Uterus (tissue), 2 donors: ENCODE data around the gene DDX47.

ENCODE experiments used
- POLR2A ChIP-seq, 2 donors: fragments of 450-650 bp; IDR thresholded peaks; one replicate each; pipeline ENCODE4 v1.6.1; 2016; ENCODE audit warnings: antibody characterized with exemption in 2 of 2, mild to moderate bottlenecking in 1 of 2, moderate library complexity in 1 of 2
- TF ChIP-seq, protein P1 (sequence below), 4 experiments: fragments of 200-600 bp in 2 of 4; fragments of 450-650 bp in 2 of 4; sonication (generic) in 2 of 4; IDR thresholded peaks; one replicate each; pipeline ENCODE4 v1.5.1; 2016 to 2019; ENCODE audit warnings: antibody characterized with exemption in 4 of 4, mild to moderate bottlenecking in 2 of 4, moderate library complexity in 1 of 4

DNA sequence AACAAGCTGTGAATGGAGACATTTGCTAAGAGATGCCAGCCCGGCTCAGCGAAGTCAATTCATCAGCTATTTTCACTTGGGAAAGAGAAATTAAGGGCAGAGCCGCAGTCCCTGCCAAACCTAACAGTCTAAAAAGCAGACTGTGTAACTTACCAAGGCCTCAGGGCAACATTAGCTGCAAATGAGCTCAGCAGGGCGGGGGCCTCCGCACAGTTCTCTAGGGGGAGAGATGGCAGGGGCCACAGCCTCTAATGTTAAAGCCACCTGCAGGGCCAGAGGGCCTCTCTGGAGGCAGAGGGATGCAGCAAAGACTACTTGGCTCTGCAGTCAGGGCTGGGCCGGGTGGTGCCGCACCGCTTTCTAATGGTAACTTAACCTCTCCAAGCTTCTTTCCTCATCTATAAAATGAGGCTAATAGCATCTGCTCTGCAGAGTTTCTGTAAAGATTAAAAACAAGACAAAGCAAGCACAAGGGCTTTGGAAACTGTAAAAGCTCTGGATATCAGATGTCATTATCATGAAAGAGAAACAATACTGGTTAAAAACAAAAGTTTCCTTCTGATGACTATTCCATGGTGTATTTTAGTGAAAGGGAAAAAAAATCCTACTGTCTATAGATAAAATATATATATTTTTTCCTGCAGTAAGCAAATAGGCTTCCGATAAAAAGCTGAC is 64.8 kb downstream of the DDX47 start:
- no peak for TF ChIP-seq POLR2A (IDR thresholded peaks at IDR 0.05)
- TF ChIP-seq, protein P1, sequence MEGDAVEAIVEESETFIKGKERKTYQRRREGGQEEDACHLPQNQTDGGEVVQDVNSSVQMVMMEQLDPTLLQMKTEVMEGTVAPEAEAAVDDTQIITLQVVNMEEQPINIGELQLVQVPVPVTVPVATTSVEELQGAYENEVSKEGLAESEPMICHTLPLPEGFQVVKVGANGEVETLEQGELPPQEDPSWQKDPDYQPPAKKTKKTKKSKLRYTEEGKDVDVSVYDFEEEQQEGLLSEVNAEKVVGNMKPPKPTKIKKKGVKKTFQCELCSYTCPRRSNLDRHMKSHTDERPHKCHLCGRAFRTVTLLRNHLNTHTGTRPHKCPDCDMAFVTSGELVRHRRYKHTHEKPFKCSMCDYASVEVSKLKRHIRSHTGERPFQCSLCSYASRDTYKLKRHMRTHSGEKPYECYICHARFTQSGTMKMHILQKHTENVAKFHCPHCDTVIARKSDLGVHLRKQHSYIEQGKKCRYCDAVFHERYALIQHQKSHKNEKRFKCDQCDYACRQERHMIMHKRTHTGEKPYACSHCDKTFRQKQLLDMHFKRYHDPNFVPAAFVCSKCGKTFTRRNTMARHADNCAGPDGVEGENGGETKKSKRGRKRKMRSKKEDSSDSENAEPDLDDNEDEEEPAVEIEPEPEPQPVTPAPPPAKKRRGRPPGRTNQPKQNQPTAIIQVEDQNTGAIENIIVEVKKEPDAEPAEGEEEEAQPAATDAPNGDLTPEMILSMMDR (IDR thresholded peaks at IDR 0.05), result no peak
